ENCODE results near the gene LYRM2.

LYRM2 gene

GRCh38 chr6:89638320-89639195, at the start of gene LYRM2:
Gene LYRM2, minus strand, starts transcription at chr6:89638747. Its CDS starts 31 bp downstream, at chr6:89638716.
- DNase-seq = peak; percentile 91

GRCh38 chr6:89688328-89688727, 49.8 kb upstream of the LYRM2 start:
- no peak for DNase-seq

- no peak for DNase-seq
These were observed 46.8 kb upstream of the LYRM2 start for GRCh38 chr6:89685311-89685710.

GRCh38 chr6:89682991-89683390, 44.4 kb upstream of the LYRM2 start:
- no peak for DNase-seq

- DNase-seq = no peak
These were observed 43.5 kb upstream of the LYRM2 start for GRCh38 chr6:89681983-89682564.

- no peak for DNase-seq
These were observed 42.0 kb upstream of the LYRM2 start for GRCh38 chr6:89680551-89680950.

- no peak for DNase-seq
These were observed 41.6 kb upstream of the LYRM2 start for GRCh38 chr6:89680150-89680549.

- no peak for DNase-seq
These were observed 40.9 kb upstream of the LYRM2 start for GRCh38 chr6:89679215-89680120.

- no peak for DNase-seq
These were observed 40.0 kb upstream of the LYRM2 start for GRCh38 chr6:89678531-89678930.

GRCh38 chr6:89675949-89676748, 37.6 kb upstream of the LYRM2 start:
- no peak for DNase-seq

- no peak for DNase-seq
These were observed 32.5 kb upstream of the LYRM2 start for GRCh38 chr6:89670935-89671565.

GRCh38 chr6:89669002-89669401, 30.5 kb upstream of the LYRM2 start:
- no peak for DNase-seq

- DNase-seq = no peak
These were observed 29.5 kb upstream of the LYRM2 start for GRCh38 chr6:89667872-89668556.

GRCh38 chr6:89662659-89663223, 24.2 kb upstream of the LYRM2 start:
- DNase-seq = no peak

GRCh38 chr6:89661559-89661958, 23.0 kb upstream of the LYRM2 start:
- DNase-seq = no peak

- no peak for DNase-seq
These were observed 22.4 kb upstream of the LYRM2 start for GRCh38 chr6:89660981-89661380.

- DNase-seq = no peak
These were observed 19.1 kb upstream of the LYRM2 start for GRCh38 chr6:89657445-89658158.

- DNase-seq = no peak
These were observed 16.6 kb upstream of the LYRM2 start for GRCh38 chr6:89655122-89655521.

- no peak for DNase-seq
These were observed 12.0 kb upstream of the LYRM2 start for GRCh38 chr6:89650579-89650978.

GRCh38 chr6:89649682-89650081, 11.1 kb upstream of the LYRM2 start:
- DNase-seq = no peak

Measured in stimulated activated CD4-positive, alpha-beta T cell treated with anti-CD3 and anti-CD28 coated beads, Interleukin-4, amount 100 ng/mL, for 1 hour (primary cell).